DND-41 (cell line): ENCODE measurements around the gene MRNIP.

ENCODE experiments used
- ATAC-seq: fragments of 200-7000 bp; cut with Tn5 transposase; 3 replicates; pipeline ENCODE4 v1.9.1; 2021; ENCODE audit warnings: low read depth; ENCODE audit not compliant: insufficient read depth
- DNase-seq: peaks from one replicate; pipeline ENCODE4 v3.0.0-alpha.2; 2020
- H2AFZ ChIP-seq: 2 replicates; pipeline ENCODE4 v1.6.0; 2012; ENCODE audit warnings: low read depth, low read length
- H3K27ac ChIP-seq: 2 replicates; pipeline ENCODE4 v1.5.1; 2012; ENCODE audit warnings: low read length, inconsistent platforms
- H3K27me3 ChIP-seq: fragments of 200-600 bp; sonication (generic); 2 replicates; pipeline ENCODE4 v1.6.0; 2012; ENCODE audit warnings: low read length, mild to moderate bottlenecking, inconsistent platforms; ENCODE audit not compliant: insufficient read depth, poor library complexity
- H3K36me3 ChIP-seq: 2 replicates; pipeline ENCODE4 v1.5.1; 2012; ENCODE audit warnings: low read length, inconsistent platforms; ENCODE audit not compliant: insufficient read depth
- H3K4me1 ChIP-seq: 2 replicates; pipeline ENCODE4 v1.5.1; 2012; ENCODE audit warnings: mild to moderate bottlenecking, low read length; ENCODE audit not compliant: insufficient read depth
- H3K4me2 ChIP-seq: 2 replicates; pipeline ENCODE4 v1.6.0; 2012; ENCODE audit warnings: mild to moderate bottlenecking, moderate library complexity, low read length, inconsistent platforms; ENCODE audit not compliant: insufficient read depth
- H3K4me3 ChIP-seq, 2 experiments: fragments of 200-600 bp in 1 of 2; shearing (Covaris generic) in 1 of 2; 2 replicates each; pipeline ENCODE4 v1.5.1; 2012 to 2016; ENCODE audit warnings: inconsistent platforms in 2 of 2, low read length in 2 of 2, mild to moderate bottlenecking in 2 of 2, low read depth in 1 of 2, moderate library complexity in 1 of 2
- H3K79me2 ChIP-seq: 2 replicates; pipeline ENCODE4 v1.6.0; 2012; ENCODE audit warnings: low read length, inconsistent platforms; ENCODE audit not compliant: insufficient read depth
- H3K9ac ChIP-seq: 2 replicates; pipeline ENCODE4 v1.6.0; 2012; ENCODE audit warnings: low read depth, mild to moderate bottlenecking, inconsistent platforms, low read length, moderate library complexity
- H3K9me3 ChIP-seq: 2 replicates; pipeline ENCODE4 v1.5.1; 2012; ENCODE audit warnings: low read length, moderate library complexity, mild to moderate bottlenecking, inconsistent platforms; ENCODE audit not compliant: insufficient read depth, severe bottlenecking
- H4K20me1 ChIP-seq: 2 replicates; pipeline ENCODE4 v1.6.0; 2012; ENCODE audit warnings: low read length; ENCODE audit not compliant: insufficient read depth
- CTCF ChIP-seq: IDR thresholded peaks from 2 replicates; pipeline ENCODE4 v1.5.1; 2012; ENCODE audit warnings: borderline replicate concordance, low read length, moderate library complexity, mild to moderate bottlenecking; ENCODE audit not compliant: poor library complexity, severe bottlenecking; ENCODE audit errors: extremely low read depth
- EZH2 ChIP-seq: IDR thresholded peaks from 3 replicates; pipeline ENCODE4 v1.6.1; 2012; ENCODE audit warnings: borderline replicate concordance, low read depth, mild to moderate bottlenecking, moderate library complexity, low read length, inconsistent platforms; ENCODE audit not compliant: severe bottlenecking

Gene MRNIP

GRCh38 chr5:179794575-179794974, 64.0 kb downstream of the MRNIP start:
- Histone ChIP-seq H3K9ac (no peak overlapping the region), H4K20me1 (peaks cover 13% of the 10 kb centered on the region)
- ATAC-seq, result no peak

GRCh38 chr5:179794171-179794570, 64.4 kb downstream of the MRNIP start:
- Histone ChIP-seq H3K27me3 (no peaks in the 10 kb centered on the region), H2AFZ (no peak overlapping the region), H3K36me3 (peaks cover 24% of the 10 kb centered on the region), H3K9me3 (no peaks in the 10 kb centered on the region), H3K9ac (no peak overlapping the region), H3K27ac (no peak overlapping the region), H3K79me2 (no peaks in the 10 kb centered on the region), H3K4me1 (peaks cover 24% of the 10 kb centered on the region), H3K4me3 (no peak overlapping the region), H3K4me2 (no peak overlapping the region), H4K20me1 (peaks cover 13% of the 10 kb centered on the region)
- no peak for DNase-seq
- ATAC-seq, result no peak
- TF ChIP-seq EZH2 (no peak), CTCF (no peak)

More at GRCh38 chr5:179794575-179794974, 64.0 kb downstream of the MRNIP start:
- Histone ChIP-seq H3K4me2 (no peak overlapping the region), H3K4me1 (peaks cover 24% of the 10 kb centered on the region), H3K79me2 (no peaks in the 10 kb centered on the region), H3K27me3 (no peaks in the 10 kb centered on the region), H3K4me3 (no peak overlapping the region), H2AFZ (no peak overlapping the region), H3K27ac (no peak overlapping the region), H3K36me3 (peaks cover 28% of the 10 kb centered on the region), H3K9me3 (no peaks in the 10 kb centered on the region)
- TF ChIP-seq CTCF (no peak), EZH2 (no peak)
- no peak for DNase-seq

GRCh38 chr5:179793468-179794139, 65.0 kb downstream of the MRNIP start, which contains the start of gene LTC4S:
LTC4S (plus strand) TSS chr5:179793986; CDS start chr5:179794081, 95 bp downstream.
- Histone ChIP-seq H3K79me2 (no peaks in the 10 kb centered on the region), H3K27me3 (no peaks in the 10 kb centered on the region), H3K4me1 (peaks cover 24% of the 10 kb centered on the region), H3K27ac (no peak within 1 kb of the TSS), H4K20me1 (peaks cover 13% of the 10 kb centered on the region), H3K4me3 (no peak within 1 kb of the TSS), H3K9ac (no peak within 1 kb of the TSS), H3K9me3 (no peaks in the 10 kb centered on the region), H3K4me2 (no peak within 1 kb of the TSS), H3K36me3 (peaks cover 18% of the 10 kb centered on the region), H2AFZ (no peak within 1 kb of the TSS)
- no peak for TF ChIP-seq CTCF
- TF ChIP-seq EZH2, result no peak
- ATAC-seq (peak; percentile 53), DNase-seq (peak; percentile 60)
